GM12873 (cell line): ENCODE results near the gene AKAP6.

Source experiments
- TF ChIP-seq, protein P1 (sequence below): IDR thresholded peaks from 2 replicates; pipeline ENCODE4 v1.5.1; 2012; ENCODE audit warnings: low read depth, mild to moderate bottlenecking, moderate library complexity, low read length, control low read depth; ENCODE audit not compliant: insufficient read depth; ENCODE audit errors: missing control alignments

Gene AKAP6

DNA sequence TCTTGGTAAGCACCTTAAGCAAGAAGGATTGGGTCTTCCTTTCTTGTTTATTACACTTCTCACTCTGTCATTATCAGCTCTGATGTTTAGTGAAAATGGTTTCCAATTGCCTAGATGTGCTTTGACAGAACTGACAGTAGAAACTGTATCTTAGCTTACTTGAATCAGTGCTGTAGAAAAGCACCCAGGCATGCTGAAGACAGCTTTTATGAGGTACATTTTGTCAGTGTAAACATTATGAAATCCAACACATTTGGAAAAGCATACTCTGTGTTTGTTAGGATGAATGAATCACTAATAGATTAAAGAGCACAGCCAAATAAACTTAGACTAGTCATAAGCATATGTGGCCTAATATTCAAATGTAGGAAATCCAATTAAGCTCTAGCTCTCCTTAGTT is 319.3 kb downstream of the AKAP6 start:
- TF ChIP-seq, protein P1, sequence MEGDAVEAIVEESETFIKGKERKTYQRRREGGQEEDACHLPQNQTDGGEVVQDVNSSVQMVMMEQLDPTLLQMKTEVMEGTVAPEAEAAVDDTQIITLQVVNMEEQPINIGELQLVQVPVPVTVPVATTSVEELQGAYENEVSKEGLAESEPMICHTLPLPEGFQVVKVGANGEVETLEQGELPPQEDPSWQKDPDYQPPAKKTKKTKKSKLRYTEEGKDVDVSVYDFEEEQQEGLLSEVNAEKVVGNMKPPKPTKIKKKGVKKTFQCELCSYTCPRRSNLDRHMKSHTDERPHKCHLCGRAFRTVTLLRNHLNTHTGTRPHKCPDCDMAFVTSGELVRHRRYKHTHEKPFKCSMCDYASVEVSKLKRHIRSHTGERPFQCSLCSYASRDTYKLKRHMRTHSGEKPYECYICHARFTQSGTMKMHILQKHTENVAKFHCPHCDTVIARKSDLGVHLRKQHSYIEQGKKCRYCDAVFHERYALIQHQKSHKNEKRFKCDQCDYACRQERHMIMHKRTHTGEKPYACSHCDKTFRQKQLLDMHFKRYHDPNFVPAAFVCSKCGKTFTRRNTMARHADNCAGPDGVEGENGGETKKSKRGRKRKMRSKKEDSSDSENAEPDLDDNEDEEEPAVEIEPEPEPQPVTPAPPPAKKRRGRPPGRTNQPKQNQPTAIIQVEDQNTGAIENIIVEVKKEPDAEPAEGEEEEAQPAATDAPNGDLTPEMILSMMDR: no peak

DNA sequence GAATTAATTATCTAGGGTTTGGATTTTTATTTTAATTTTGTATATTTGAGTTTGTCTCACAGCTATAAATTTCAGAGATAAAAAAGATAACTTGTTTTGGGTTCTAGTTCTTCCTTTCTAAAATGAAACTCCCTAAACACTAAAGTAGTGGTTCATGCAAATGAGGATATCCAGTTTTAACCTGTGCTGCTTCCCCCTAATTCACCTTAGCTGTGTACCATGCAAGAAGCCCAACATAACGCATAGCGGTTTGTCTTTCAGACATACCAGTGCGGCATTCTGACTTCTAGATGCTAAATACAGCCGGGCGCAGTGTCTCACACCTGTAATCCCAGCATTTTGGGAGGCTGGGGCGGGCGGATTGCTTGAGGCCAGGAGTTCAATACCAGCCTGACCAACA is 320.9 kb downstream of the AKAP6 start:
- TF ChIP-seq, protein P1: no peak

DNA sequence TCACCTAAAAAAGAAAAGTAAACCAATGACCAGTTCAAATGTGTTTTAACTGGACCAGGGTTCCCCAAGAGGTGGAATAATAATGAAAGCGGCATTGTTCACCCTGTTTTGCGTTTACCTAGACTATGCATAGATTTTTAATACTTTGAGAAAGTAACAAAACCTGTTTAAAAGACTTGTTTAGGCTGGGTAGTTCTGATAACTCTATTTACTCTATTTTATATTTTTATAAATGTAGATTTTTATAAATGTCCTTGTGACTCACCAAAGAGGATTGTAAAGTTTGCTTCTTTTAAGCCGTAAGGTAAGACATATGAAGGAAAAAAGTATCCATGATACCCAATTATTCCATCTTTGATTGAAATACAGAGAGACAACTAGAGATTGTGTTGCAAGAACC is 321.6 kb downstream of the AKAP6 start:
- TF ChIP-seq, protein P1: no peak

DNA sequence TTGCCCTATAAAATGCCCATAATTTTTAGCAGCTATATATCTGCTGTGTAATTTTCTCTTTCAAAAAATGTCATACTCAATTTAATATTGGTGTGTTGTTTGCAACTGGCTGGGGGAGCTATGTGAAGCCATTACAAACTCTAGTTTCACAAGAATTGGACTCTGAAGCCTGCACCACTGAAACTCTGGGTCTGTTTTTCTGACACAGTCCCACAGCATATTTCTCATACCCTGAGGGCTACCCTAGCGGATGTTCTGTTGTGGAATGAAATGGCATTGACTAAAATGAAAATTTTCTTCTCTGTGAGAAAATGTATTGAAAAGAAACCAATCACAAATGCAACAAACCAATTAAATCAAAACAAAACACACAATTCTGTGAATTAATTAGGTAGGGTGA is 325.0 kb downstream of the AKAP6 start:
- TF ChIP-seq, protein P1: no peak

DNA sequence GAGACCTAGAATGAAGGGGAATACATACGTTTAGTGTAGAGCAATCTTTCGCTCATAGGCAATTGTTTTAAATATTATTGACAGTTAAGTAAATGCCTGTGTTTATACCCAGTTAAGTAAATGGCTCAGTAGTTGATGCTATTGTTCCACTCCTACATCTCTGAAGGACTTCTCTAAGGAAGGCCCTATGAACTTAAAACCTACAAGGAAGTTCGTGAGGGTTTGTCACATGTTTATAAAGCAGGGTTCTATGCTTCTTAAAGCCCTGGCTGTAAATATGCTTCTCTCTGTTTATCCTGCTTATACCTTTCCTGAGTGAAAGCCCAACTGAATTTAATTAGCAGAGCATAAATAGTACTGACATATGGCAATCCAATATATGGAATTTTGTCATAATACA is 327.5 kb downstream of the AKAP6 start:
- TF ChIP-seq, protein P1: no peak

DNA sequence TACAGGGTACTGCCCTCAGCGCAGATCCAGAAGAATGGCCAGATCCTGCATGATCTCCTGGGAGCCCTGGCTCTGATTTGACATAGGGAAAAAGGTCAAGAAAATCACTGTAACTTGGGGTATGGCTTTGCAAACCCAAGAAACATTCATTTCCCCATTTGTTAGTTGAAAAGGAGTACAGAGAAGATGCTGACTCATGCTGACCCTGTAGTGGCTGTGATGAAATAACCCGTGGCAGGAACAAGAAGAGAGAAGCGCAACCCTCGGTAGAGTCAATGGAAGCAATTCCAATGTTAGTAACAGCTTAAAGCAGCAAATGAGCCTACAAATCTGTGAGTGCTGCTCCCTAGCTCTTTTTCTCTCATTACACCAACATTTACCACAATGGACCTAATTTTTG is 328.0 kb downstream of the AKAP6 start:
- TF ChIP-seq, protein P1: no peak

DNA sequence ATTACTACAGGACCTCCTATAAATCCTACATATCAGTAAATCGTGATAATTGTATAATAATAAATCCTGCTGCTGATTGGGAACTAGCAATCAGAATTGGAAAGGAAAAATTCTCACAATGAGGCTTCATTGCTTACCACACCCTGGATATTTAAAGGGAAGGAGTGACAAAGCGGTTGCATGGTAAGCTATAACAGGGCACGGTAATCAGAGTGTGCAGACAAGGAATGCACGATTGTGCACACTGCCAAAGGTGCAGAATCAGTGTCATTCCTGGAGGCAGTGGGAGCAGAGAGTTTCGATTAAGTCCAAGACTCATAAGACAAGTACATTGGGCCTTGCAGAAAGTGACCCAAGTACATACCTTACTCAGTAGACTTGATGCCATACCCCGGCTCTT is 332.1 kb downstream of the AKAP6 start:
- TF ChIP-seq, protein P1: no peak
